GM13977 (cell line): ENCODE results near the gene KBTBD3.
"Not testable (repeated sequence)": the region's sequence is repeated elsewhere in the genome, so short reads cannot be mapped to it uniquely, and the experiment has no call there.

Source experiments
- DNase-seq: peaks from one replicate; pipeline ENCODE4 v3.0.0; 2012; ENCODE audit warnings: low spot score
- CTCF ChIP-seq: IDR thresholded peaks from 2 replicates; pipeline ENCODE4 v1.5.1; 2012; ENCODE audit warnings: mild to moderate bottlenecking, control low read depth; ENCODE audit not compliant: insufficient read depth; ENCODE audit errors: extremely low read depth, missing control alignments
- in situ Hi-C: fragments of 300-500 bp; cut with MboI; formaldehyde crosslinking; loops from one replicate; pipeline ENCODE4 v1.12.0; 2022; ENCODE audit warnings: low sequenced_read_pairs, low pct_unique_long_range_greater_than_20kb, mixed read lengths, inconsistent platforms; ENCODE audit not compliant: unreplicated experiment

KBTBD3 gene

GRCh38 chr11:106061249-106061784 lies 15.8 kb downstream of the KBTBD3 start:
- DNase-seq, result no peak
- in situ Hi-C loops, result no loop called here
- no peak for TF ChIP-seq CTCF

GRCh38 chr11:106059617-106060016 lies 17.5 kb downstream of the KBTBD3 start:
- no peak for TF ChIP-seq CTCF
- no peak for DNase-seq
- in situ Hi-C loops, result no loop called here

GRCh38 chr11:106058377-106058776 lies 18.8 kb downstream of the KBTBD3 start:
- DNase-seq, in situ Hi-C loops: not testable (repeated sequence)

- no peak for TF ChIP-seq CTCF
- no peak for DNase-seq
- in situ Hi-C loops, result no loop called here
Measured at GRCh38 chr11:106051103-106051502, 26.0 kb downstream of the KBTBD3 start.

GRCh38 chr11:106049727-106050476 lies 27.2 kb downstream of the KBTBD3 start:
- TF ChIP-seq CTCF, result no peak
- no peak for DNase-seq
- in situ Hi-C loops, result no loop called here

GRCh38 chr11:106047631-106048030 lies 29.5 kb downstream of the KBTBD3 start:
- in situ Hi-C loops, result no loop called here
- DNase-seq, result no peak
- no peak for TF ChIP-seq CTCF

- in situ Hi-C loops, result no loop called here
- TF ChIP-seq CTCF, result no peak
- DNase-seq, result no peak
Measured at GRCh38 chr11:106043540-106043939, 33.6 kb downstream of the KBTBD3 start.
